K562 (cell line): ENCODE measurements around the gene IRF3. TPM values are rescaled to one million over a fixed set of nuclear protein-coding genes. Genes with fewer than 3 reads are reported as not detected.

Source experiments
- CHD1 ChIP-seq: fragments of 200-600 bp; sonication (generic); IDR thresholded peaks from one replicate; pipeline ENCODE4 v1.6.1; 2012; ENCODE audit warnings: mild to moderate bottlenecking, moderate library complexity, low read length, inconsistent platforms
- FOSL1 ChIP-seq: fragments of 200-800 bp; sonication (Bioruptor generic); conservative IDR thresholded peaks from 2 replicates; pipeline ENCODE4 v1.6.1; 2016; ENCODE audit warnings: missing genetic modification characterization, missing compliant biosample characterization
- MAZ ChIP-seq, 2 experiments: fragments of 450-650 bp in 1 of 2; sonication (generic) in 1 of 2; formaldehyde crosslinking; IDR thresholded peaks in 1 of 2; conservative IDR thresholded peaks in 1 of 2; 2 replicates each; pipeline versions ENCODE4 v1.4.0 to v1.5.0; 2020; ENCODE audit warnings: mild to moderate bottlenecking in 1 of 2, missing genetic modification reagents in 1 of 2
- POLR2AphosphoS2 ChIP-seq: IDR thresholded peaks from 2 replicates; pipeline ENCODE4 v1.6.1; 2012; ENCODE audit warnings: low read length, improper control_type of control experiment
- PTTG1 ChIP-seq: fragments of 450-650 bp; IDR thresholded peaks from 2 replicates; pipeline ENCODE4 v1.6.1; 2016; ENCODE audit warnings: low read depth, mild to moderate bottlenecking, missing genetic modification characterization, missing compliant biosample characterization
- RBFOX2 ChIP-seq: fragments of 200-400 bp; formaldehyde crosslinking; IDR thresholded peaks from 2 replicates; pipeline ENCODE4 v1.6.1; 2017; ENCODE audit warnings: low read depth, mild to moderate bottlenecking, low read length, moderate library complexity
- TEAD1 ChIP-seq, 2 experiments: fragments of 450-650 bp in 1 of 2; sonication (generic) in 1 of 2; formaldehyde crosslinking; IDR thresholded peaks; 2 replicates each; pipeline versions ENCODE4 v1.4.0 to v1.8.0; 2020 to 2022; ENCODE audit warnings: mild to moderate bottlenecking in 2 of 2, missing genetic modification reagents in 1 of 2
- ZKSCAN1 ChIP-seq: fragments of 150-350 bp; IDR thresholded peaks from 2 replicates; pipeline ENCODE4 v1.6.1; 2016; ENCODE audit warnings: low read depth, low read length
- polyA plus RNA-seq, 8 experiments: library from polyadenylated mRNA; depleted of rRNA in 4 of 8; stranded (reverse) in 5 of 8; unstranded in 3 of 8; fragments of >200 nt; fragmentation: Nextera tagmentation in 2 of 8; fragmentation: Illumina TruSeq in 1 of 8; extraction: Ambion mirVana in 2 of 8; extraction: Trizol in 1 of 8; gene quantifications; 2 replicates each; pipeline versions ENCODE4 v1.2.1 to v1.2.3, GENCODE V29; 2011 to 2014; ENCODE audit warnings: inconsistent platforms in 1 of 8, missing spikeins in 1 of 8
- total RNA-seq, 7 experiments: library from RNA; depleted of rRNA in 6 of 7; stranded (reverse); fragments of >200 nt in 6 of 7; fragmentation: Illumina TruSeq in 2 of 7; extraction: Trizol in 2 of 7; gene quantifications; 2 replicates each; pipeline versions ENCODE4 v1.2.1 to v1.2.3, GENCODE V29; 2011 to 2021; ENCODE audit warnings: low replicate concordance in 1 of 7
- TF ChIP-seq, protein P1 (sequence below), 2 experiments: fragments of 450-650 bp in 1 of 2; sonication (generic) in 1 of 2; formaldehyde crosslinking in 1 of 2; IDR thresholded peaks; 2 replicates each; pipeline versions ENCODE4 v1.7.1 to v1.9.0; 2016 to 2022; ENCODE audit warnings: inconsistent platforms in 1 of 2, mild to moderate bottlenecking in 1 of 2, missing genetic modification reagents in 1 of 2
- TF ChIP-seq, protein P2 (sequence below), 2 experiments: fragments of 450-650 bp; IDR thresholded peaks; 2 replicates each; pipeline ENCODE4 v1.6.1; 2016; ENCODE audit warnings: mild to moderate bottlenecking in 2 of 2, borderline replicate concordance in 1 of 2, low read depth in 1 of 2, moderate library complexity in 1 of 2

Gene IRF3
- total and polyA plus RNA-seq, 9 of the 15 experiments (the other 6 are each of a cell fraction or from before 2014, with no cell fraction given) = 7.5 to 145 (median 65.4) TPM

DNA sequence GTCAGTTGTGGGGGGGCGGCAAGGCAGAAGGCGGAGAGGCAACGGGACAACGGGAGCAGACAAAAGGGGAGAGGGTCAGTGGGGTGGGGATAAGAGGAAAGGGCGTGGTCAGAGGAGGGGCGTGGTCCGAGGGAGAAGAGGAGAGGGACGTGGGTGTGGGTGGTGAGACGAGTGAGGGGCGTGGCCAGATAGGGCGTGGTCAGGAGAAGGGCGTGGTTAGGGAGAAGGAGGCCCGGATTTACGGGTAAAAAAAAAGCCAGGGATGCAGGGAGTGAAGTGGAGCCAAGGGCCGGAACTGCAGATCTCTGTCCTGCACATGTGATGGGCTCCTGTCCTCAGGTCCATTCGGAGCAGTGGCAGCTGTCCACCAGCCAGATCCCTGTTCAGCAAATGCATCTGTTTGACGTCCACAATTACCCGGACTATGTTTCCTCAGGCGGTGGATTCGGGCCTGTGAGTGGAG is 46.8 kb upstream of the IRF3 start (continued):
- TF ChIP-seq, protein P1, sequence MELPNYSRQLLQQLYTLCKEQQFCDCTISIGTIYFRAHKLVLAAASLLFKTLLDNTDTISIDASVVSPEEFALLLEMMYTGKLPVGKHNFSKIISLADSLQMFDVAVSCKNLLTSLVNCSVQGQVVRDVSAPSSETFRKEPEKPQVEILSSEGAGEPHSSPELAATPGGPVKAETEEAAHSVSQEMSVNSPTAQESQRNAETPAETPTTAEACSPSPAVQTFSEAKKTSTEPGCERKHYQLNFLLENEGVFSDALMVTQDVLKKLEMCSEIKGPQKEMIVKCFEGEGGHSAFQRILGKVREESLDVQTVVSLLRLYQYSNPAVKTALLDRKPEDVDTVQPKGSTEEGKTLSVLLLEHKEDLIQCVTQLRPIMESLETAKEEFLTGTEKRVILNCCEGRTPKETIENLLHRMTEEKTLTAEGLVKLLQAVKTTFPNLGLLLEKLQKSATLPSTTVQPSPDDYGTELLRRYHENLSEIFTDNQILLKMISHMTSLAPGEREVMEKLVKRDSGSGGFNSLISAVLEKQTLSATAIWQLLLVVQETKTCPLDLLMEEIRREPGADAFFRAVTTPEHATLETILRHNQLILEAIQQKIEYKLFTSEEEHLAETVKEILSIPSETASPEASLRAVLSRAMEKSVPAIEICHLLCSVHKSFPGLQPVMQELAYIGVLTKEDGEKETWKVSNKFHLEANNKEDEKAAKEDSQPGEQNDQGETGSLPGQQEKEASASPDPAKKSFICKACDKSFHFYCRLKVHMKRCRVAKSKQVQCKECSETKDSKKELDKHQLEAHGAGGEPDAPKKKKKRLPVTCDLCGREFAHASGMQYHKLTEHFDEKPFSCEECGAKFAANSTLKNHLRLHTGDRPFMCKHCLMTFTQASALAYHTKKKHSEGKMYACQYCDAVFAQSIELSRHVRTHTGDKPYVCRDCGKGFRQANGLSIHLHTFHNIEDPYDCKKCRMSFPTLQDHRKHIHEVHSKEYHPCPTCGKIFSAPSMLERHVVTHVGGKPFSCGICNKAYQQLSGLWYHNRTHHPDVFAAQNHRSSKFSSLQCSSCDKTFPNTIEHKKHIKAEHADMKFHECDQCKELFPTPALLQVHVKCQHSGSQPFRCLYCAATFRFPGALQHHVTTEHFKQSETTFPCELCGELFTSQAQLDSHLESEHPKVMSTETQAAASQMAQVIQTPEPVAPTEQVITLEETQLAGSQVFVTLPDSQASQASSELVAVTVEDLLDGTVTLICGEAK (IDR thresholded peaks at IDR 0.05) = 0 out of 2 replicates have a peak, but pooled peaks have one; percentile 28
- TF ChIP-seq, protein P1 (CRISPR knock-in tag; IDR thresholded peaks at IDR 0.05) = no peak
- TF ChIP-seq FOSL1 (tag) (no peak; the same call in 1 of the 2 replicates), CHD1 (no peak), PTTG1 (tag) (no peak), POLR2AphosphoS2 (no peak), MAZ (CRISPR knock-in tag; conservative IDR thresholded peaks at IDR 0.05 in 1 of 2, IDR thresholded peaks at IDR 0.05 in 1 of 2) (no peak), ZKSCAN1 (no peak), TEAD1 (CRISPR knock-in tag; IDR thresholded peaks at IDR 0.05) (no peak), RBFOX2 (no peak)
- TF ChIP-seq, protein P2, sequence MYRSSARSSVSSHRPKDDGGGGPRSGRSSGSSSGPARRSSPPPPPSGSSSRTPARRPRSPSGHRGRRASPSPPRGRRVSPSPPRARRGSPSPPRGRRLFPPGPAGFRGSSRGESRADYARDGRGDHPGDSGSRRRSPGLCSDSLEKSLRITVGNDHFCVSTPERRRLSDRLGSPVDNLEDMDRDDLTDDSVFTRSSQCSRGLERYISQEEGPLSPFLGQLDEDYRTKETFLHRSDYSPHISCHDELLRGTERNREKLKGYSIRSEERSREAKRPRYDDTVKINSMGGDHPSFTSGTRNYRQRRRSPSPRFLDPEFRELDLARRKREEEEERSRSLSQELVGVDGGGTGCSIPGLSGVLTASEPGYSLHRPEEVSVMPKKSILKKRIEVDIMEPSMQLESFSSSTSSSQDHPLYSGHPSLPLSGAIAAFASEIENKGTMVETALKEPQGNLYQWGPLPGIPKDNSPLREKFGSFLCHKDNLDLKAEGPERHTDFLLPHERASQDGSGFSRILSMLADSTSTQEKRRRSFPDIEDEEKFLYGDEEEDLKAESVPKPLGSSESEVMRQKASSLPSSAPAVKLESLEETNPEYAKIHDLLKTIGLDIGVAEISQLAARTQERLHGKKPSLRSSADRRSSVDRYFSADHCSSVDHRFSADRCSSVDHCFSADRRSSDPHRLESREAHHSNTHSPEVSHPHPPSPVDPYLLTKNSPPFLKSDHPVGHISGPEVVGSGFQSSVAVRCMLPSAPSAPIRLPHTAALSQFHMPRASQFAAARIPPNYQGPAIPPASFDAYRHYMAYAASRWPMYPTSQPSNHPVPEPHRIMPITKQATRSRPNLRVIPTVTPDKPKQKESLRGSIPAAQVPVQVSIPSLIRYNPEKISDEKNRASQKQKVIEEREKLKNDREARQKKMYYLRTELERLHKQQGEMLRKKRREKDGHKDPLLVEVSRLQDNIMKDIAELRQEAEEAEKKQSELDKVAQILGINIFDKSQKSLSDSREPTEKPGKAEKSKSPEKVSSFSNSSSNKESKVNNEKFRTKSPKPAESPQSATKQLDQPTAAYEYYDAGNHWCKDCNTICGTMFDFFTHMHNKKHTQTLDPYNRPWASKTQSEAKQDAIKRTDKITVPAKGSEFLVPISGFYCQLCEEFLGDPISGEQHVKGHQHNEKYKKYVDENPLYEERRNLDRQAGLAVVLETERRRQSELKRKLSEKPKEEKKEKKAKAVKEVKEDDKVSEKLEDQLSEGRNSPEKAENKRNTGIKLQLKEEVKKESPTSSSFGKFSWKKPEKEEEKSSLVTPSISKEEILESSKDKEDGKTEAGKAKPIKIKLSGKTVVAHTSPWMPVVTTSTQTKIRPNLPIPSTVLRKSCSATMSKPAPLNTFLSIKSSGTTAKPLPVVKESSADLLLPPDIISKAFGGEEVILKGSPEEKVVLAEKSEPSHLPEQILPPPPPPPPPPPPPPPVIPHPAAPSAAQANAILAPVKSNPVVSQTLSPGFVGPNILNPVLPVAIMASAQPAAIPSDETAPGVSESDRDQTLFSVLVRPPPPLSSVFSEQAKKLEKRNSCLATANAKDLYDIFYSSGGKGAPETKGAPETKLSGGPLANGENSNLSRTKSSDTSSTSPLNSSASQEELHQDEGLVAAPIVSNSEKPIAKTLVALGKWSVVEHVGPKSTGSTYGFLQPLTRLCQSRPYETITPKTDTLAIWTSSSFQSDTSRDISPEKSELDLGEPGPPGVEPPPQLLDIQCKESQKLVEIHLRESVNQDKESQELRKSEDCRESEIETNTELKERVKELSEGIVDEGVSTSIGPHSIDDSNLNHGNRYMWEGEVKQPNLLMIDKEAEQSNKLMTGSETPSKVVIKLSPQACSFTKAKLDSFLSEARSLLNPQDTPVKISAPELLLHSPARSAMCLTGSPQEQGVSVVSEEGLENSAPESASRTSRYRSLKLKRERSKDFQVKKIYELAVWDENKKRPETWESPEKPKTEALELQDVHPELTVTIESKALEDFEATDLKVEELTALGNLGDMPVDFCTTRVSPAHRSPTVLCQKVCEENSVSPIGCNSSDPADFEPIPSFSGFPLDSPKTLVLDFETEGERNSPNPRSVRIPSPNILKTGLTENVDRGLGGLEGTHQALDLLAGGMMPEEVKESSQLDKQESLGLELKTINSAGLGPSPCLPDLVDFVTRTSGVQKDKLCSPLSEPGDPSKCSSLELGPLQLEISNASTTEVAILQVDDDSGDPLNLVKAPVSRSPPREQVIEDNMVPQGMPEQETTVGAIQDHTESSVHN (IDR thresholded peaks at IDR 0.05; ENCODE audit: borderline replicate concordance in 1 of 2, low read depth in 1 of 2) = no peak
